ENCODE data around the gene RITA1.

The RITA1 gene

DNA sequence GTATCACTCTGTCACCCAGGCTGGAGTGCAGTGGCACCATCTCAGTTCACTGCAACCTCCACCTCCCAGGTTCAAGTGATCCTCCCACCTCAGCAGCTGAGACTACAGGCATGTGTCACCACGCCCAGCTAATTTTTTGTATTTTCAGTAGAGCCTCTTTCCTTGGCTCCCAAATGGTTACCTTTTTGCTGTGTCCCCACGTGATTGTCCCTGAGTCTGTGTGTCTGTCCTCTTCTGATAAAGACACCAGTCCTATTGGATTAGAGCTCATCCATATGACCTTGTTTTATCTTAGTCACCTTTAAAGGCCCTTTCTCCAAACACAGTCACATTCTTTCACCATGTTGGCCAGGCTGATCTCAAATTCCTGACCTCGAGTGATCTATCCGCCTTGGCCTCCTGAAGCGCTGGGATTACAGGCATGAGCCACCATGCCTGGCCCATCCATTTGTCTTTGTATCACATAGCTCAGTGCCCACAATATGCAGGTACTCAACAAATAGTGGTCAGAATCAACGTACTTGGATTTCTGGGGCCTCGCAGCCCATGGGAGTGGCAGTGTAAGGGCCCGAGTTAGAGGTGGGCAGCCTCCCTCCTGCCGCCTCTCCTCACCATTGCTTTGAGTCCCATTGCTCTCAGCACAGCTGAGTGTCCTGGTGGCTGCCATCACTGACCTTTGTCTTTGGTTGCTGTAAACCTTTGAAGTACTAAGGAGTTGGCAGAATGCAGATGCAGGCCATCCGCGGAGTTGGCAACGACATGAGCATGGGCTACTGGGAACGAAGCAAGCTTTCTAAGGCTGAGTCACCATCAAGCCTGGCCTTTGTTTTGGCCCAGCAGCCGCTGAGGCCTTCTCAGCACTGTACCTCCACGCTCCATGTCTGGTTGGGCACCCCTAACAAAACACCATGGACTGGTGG lies 45.1 kb downstream of the RITA1 start:
- no peak for TF ChIP-seq GATA1 (IDR thresholded peaks at IDR 0.05; ENCODE audit: low read depth, low read length)
- no peak for TF ChIP-seq POLR2A (IDR thresholded peaks at IDR 0.05; ENCODE audit: low read length)
- DNase-seq, result peak; percentile 19 to 60

GRCh38 chr12:113231235-113232088 lies 45.9 kb downstream of the RITA1 start:
- peak; percentile 20 to 51 for DNase-seq
- TF ChIP-seq GATA1 (IDR thresholded peaks at IDR 0.05; ENCODE audit: low read depth, low read length) (no peak), POLR2A (IDR thresholded peaks at IDR 0.05; ENCODE audit: low read length) (no peak)

DNA sequence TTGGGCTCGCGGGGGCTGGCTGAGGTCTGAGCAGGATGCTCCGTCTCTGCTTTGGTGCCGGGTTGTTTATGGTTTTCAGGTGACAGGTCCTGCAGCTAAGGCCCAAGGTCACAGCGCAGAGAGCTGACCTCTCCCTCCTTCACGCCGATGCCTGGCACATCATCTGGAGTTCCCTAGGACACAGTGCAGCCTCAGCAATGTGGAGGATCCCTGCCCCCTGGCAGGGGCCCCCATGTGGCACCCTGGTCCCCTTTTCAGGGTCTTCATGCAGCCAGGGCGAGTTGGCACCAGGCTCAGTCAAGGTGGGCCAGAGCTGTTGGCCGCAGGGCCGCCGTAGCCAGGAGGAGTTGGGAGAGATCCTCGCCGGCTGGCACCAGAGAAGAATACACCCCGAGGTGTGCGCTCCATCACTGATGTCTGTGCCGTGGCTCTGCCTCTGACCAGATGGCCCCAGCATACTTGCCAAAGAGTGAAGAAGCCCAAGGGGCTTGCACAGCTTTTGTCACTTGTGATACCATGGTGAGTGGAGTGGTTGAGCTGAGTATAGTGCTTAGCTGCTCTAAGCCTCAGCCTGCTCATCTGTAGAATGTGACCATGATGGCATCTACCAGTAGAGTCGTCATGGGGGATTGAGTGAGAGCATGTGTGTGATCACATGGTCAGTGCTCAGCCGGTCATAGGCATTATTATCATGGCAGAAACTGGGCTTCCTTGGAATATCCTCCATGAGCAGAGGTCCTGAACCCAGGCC lies 46.7 kb downstream of the RITA1 start:
- TF ChIP-seq POLR2A (IDR thresholded peaks at IDR 0.05; ENCODE audit: low read length) (no peak), GATA1 (IDR thresholded peaks at IDR 0.05; ENCODE audit: low read depth, low read length) (no peak)
- DNase-seq, result no peak

GRCh38 chr12:113232840-113233585 lies 47.5 kb downstream of the RITA1 start:
- DNase-seq, result peak in 1 of 2 experiments; percentile 39
- TF ChIP-seq POLR2A (IDR thresholded peaks at IDR 0.05; ENCODE audit: low read length) (peak; percentile 64), GATA1 (IDR thresholded peaks at IDR 0.05; ENCODE audit: low read depth, low read length) (no peak)

DNA sequence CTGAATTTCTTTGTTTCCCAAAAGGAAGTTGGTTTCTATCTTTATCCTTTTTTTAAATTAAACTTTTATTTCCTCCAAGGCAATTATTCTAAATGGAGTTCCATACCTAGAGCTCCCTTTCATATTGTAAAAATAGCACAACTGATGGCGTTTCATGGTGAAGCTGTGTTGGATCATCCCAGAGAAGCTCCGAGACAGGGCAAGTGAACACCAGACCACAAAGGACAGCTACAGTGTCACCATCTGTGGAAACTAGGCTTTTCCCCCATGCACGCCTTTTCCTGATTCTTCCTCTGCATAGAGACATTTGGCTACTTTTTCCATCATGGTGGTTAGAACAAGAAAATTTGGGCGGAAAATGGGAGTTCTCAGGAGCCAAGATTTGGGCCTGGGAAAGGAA lies 48.4 kb downstream of the RITA1 start:
- TF ChIP-seq GATA1 (IDR thresholded peaks at IDR 0.05; ENCODE audit: low read depth, low read length) (no peak), POLR2A (IDR thresholded peaks at IDR 0.05; ENCODE audit: low read length) (no peak)
- no peak for DNase-seq

- TF ChIP-seq GATA1 (IDR thresholded peaks at IDR 0.05; ENCODE audit: low read depth, low read length) (no peak), POLR2A (IDR thresholded peaks at IDR 0.05; ENCODE audit: low read length) (no peak)
- DNase-seq, result no peak
These were observed 49.0 kb downstream of the RITA1 start for GRCh38 chr12:113234483-113234882.

DNA sequence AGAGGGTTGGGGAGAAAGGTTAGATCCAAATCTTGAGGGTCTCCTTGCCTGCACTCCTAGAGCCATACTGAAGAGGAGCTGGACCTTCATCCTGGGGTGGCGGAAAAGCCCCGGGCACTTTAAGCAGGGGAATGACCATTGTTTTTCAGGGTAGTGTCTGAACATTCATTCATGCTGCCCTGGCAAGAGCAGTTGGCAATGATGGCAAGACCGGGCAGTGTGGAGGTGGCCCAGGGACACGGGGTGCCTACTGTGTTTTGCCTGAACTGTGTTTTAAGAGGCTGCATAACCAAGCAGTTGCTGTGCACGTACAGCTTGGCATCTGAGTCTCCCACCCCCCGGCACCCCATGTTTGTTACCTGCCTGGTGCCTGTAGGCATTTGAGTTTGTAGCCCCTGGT lies 50.5 kb downstream of the RITA1 start:
- no peak for DNase-seq
- TF ChIP-seq POLR2A (IDR thresholded peaks at IDR 0.05; ENCODE audit: low read length) (no peak), GATA1 (IDR thresholded peaks at IDR 0.05; ENCODE audit: low read depth, low read length) (no peak)

GRCh38 chr12:113236539-113237399 lies 51.2 kb downstream of the RITA1 start:
- TF ChIP-seq GATA1 (IDR thresholded peaks at IDR 0.05; ENCODE audit: low read depth, low read length) (no peak), POLR2A (IDR thresholded peaks at IDR 0.05; ENCODE audit: low read length) (no peak)
- peak; percentile 75 to 82 for DNase-seq

- TF ChIP-seq GATA1 (IDR thresholded peaks at IDR 0.05; ENCODE audit: low read depth, low read length) (no peak), POLR2A (IDR thresholded peaks at IDR 0.05; ENCODE audit: low read length) (no peak)
These were observed 52.2 kb downstream of the RITA1 start for GRCh38 chr12:113237748-113238147.

DNA sequence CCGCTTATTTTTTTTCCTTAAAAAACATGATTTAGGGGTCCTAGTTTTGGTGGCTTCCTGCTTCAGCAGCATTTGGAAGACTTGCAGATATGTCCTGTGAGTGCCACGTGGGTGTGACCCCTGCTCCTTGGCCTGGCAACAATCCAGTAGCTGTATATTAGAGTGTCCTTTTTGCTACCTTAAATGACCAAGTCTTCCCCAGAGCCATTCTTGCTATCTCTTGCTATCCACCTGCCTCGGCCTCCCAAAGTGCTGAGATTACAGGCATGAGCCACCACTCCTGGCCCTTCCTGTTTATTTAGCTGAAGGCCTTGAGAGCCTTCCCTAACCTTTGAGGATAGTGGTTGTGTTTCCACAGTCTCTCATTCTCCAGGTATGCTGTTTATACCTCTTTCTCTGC lies 52.8 kb downstream of the RITA1 start:
- peak; percentile 61 to 67 for DNase-seq
- TF ChIP-seq GATA1 (IDR thresholded peaks at IDR 0.05; ENCODE audit: low read depth, low read length), result no peak

More at GRCh38 chr12:113237748-113238147, 52.2 kb downstream of the RITA1 start:
- DNase-seq, result peak; percentile 24 to 38

GRCh38 chr12:113239288-113239771 lies 53.8 kb downstream of the RITA1 start:
- no peak for TF ChIP-seq GATA1 (IDR thresholded peaks at IDR 0.05; ENCODE audit: low read depth, low read length)

GRCh38 chr12:113239811-113240331 lies 54.4 kb downstream of the RITA1 start:
- TF ChIP-seq POLR2A (IDR thresholded peaks at IDR 0.05; ENCODE audit: low read length) (no peak), GATA1 (IDR thresholded peaks at IDR 0.05; ENCODE audit: low read depth, low read length) (no peak)
- no peak for DNase-seq

More at GRCh38 chr12:113239288-113239771, 53.8 kb downstream of the RITA1 start:
- no peak for DNase-seq

All from erythroblast (primary cell).